Fibroblast of upper back skin (primary cell): ENCODE measurements around the gene SRC.

Experiments used
- DNase-seq: peaks from one replicate; pipeline ENCODE4 v3.0.0-alpha.2; 2013

Gene SRC

GRCh38 chr20:37351689-37352607 is 6.0 kb downstream of the SRC start:
- no peak for DNase-seq

GRCh38 chr20:37352608-37352980 is 6.7 kb downstream of the SRC start:
- no peak for DNase-seq

- DNase-seq: no peak
Measured at GRCh38 chr20:37353285-37353849, 7.4 kb downstream of the SRC start.

- DNase-seq: no peak
Measured at GRCh38 chr20:37354210-37355195, 8.6 kb downstream of the SRC start.

GRCh38 chr20:37355252-37356180 is 9.6 kb downstream of the SRC start:
- no peak for DNase-seq

GRCh38 chr20:37356387-37356786 is 10.4 kb downstream of the SRC start:
- no peak for DNase-seq

GRCh38 chr20:37356961-37357371 is 11.0 kb downstream of the SRC start:
- no peak for DNase-seq

GRCh38 chr20:37357481-37358365 is 11.8 kb downstream of the SRC start:
- DNase-seq: no peak

- DNase-seq: no peak
Measured at GRCh38 chr20:37358366-37359150, 12.6 kb downstream of the SRC start.

- no peak for DNase-seq
Measured at GRCh38 chr20:37359331-37359730, 13.4 kb downstream of the SRC start.

GRCh38 chr20:37359836-37360235 is 13.9 kb downstream of the SRC start:
- DNase-seq: no peak

GRCh38 chr20:37360391-37361115 is 14.6 kb downstream of the SRC start:
- DNase-seq: no peak

- no peak for DNase-seq
Measured at GRCh38 chr20:37361336-37361735, 15.4 kb downstream of the SRC start.

GRCh38 chr20:37362231-37362792 is 16.4 kb downstream of the SRC start:
- DNase-seq: no peak

- DNase-seq: no peak
Measured at GRCh38 chr20:37362821-37363220, 16.9 kb downstream of the SRC start.

- DNase-seq: no peak
Measured at GRCh38 chr20:37363221-37364012, 17.5 kb downstream of the SRC start.

GRCh38 chr20:37364013-37364926 is 18.3 kb downstream of the SRC start:
- no peak for DNase-seq
